ENCODE data around the gene THOP1. TPM values are rescaled to one million over a fixed set of nuclear protein-coding genes. Genes with fewer than 3 reads are reported as not detected.

The THOP1 gene
- total and polyA plus RNA-seq, 7 donors: 23.2 to 97.0 (median 39.8) TPM

DNA sequence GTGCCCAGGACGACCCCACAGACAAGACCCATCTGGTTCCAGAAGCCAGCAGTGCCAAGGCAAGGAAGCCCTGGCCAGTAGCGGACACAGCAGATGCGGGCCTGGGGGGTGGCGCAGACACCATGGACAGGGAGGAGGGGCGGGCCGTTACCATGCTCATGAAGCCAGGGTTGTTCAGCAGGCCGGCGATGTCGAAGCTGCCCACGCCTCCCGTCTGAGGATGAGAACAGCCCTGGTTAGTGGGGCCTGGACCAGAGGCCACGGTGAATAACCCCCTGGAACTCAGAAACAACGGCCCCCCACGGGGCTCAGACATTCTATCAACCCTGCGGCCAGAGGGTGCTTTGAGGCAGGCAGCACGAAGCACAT lies 24.0 kb upstream of the THOP1 start:
- peaks cover 50 to 97% (median 66%) of the 10 kb centered on the region in 4 donors for H3K36me3 ChIP-seq
- TF ChIP-seq, protein P1, sequence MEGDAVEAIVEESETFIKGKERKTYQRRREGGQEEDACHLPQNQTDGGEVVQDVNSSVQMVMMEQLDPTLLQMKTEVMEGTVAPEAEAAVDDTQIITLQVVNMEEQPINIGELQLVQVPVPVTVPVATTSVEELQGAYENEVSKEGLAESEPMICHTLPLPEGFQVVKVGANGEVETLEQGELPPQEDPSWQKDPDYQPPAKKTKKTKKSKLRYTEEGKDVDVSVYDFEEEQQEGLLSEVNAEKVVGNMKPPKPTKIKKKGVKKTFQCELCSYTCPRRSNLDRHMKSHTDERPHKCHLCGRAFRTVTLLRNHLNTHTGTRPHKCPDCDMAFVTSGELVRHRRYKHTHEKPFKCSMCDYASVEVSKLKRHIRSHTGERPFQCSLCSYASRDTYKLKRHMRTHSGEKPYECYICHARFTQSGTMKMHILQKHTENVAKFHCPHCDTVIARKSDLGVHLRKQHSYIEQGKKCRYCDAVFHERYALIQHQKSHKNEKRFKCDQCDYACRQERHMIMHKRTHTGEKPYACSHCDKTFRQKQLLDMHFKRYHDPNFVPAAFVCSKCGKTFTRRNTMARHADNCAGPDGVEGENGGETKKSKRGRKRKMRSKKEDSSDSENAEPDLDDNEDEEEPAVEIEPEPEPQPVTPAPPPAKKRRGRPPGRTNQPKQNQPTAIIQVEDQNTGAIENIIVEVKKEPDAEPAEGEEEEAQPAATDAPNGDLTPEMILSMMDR (IDR thresholded peaks at IDR 0.05): no peak
- TF ChIP-seq EP300 (IDR thresholded peaks at IDR 0.05) (no peak), POLR2AphosphoS5 (IDR thresholded peaks at IDR 0.05) (no peak), POLR2A (IDR thresholded peaks at IDR 0.05) (no peak)
- H3K4me1 ChIP-seq: no peaks in the 10 kb centered on the region
- DNase-seq: no peak
- H3K27me3 ChIP-seq: no peaks in the 10 kb centered on the region
- H3K4me3 ChIP-seq: no peak overlapping the region
- H3K9me3 ChIP-seq: no peaks in the 10 kb centered on the region
- WGBS, 2 donors: 96% methylated on average over 16 of the region's 16 CpGs
- intact Hi-C loops (cut with DNase I): no loop called here
- H3K27ac ChIP-seq: no peak overlapping the region

DNA sequence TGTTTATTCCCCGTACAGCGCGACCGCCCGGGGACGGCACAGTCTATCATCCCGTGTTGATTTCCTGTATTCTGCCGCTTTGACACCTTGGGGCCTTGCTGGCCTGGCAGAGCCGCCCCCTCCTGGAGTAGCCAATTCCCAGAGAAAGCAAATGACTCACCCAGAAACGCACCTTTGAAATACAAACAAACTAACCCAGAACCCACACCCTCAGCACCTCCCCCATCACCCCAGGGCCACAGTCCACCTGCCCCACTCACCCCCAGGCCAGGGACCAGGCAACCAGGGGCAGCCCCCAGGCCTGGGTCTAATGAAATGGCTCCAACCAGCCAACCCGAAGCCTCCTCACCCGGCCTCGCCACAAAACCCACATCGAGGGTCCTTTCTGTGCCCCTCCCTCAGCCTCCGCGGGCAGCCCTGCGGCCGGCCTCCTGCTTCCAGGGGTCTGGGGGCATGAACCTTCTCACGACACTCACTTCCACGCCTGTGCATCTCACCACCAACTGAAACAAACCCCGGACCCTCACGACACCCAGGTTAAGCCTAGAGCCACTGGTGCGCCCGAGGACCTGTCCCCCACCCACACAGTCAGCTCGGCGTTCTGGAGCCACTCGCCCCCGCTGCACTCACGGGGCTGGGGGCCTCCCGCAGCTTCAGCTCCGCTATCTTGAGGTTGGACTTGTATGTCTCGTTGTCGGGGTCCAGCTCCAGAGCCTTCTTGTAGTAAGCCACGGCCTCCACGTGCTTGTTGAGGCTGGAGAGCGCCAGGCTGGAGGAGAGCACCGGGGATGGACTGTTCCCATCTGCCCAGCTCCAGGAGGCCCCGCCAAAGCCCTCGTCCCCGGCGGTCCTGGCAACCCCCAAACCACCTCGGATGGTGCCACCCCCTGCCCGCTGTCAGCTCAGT lies 23.2 kb upstream of the THOP1 start:
- Histone ChIP-seq H3K27me3 (no peaks in the 10 kb centered on the region), H3K4me3 (no peak overlapping the region), H3K36me3 (peaks cover 47 to 97% (median 66%) of the 10 kb centered on the region in 4 donors), H3K9me3 (no peaks in the 10 kb centered on the region), H3K4me1 (no peaks in the 10 kb centered on the region), H3K27ac (no peak overlapping the region)
- no peak for DNase-seq
- WGBS, 2 donors: 94 to 96% methylated on average over 43 of the region's 43 CpGs
- TF ChIP-seq POLR2AphosphoS5 (IDR thresholded peaks at IDR 0.05): no peak
- no peak for TF ChIP-seq POLR2A (IDR thresholded peaks at IDR 0.05)
- TF ChIP-seq EP300 (IDR thresholded peaks at IDR 0.05): no peak
- intact Hi-C loops (cut with DNase I): no loop called here

DNA sequence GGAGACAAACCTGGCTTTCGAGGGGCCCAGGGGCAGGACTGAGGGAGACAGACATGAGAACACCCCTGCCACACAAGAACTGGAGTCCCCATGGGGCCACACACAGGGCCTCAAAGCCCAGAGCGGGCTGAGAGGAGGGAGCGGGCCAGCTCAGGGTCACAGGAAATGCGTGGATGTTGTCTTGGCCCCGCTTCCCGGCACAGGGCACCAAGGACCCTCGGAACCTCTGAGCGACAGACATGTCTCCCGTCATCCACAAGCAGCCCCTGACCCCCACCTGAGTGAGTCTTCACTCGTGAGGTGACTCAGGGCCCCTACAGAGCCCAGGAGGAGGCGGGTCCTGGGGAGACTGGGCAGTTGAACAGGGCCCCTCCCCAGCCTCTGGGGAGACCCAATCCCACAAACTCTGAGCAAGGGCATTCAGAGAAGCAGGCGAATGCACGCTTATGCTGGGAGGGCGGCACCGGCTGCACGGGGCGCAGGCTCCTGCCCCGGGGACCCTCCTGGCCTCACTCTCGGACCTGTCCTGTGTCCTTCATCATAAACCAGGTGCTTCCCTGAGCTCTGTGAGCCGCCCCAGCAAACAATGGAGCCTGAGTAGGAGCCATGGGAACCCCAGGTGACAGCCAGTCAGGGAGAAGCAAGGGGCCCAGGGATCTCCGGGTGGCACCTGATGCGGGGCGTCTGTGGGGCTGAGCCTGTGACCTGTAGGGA lies 22.4 kb upstream of the THOP1 start:
- intact Hi-C loops (cut with DNase I): no loop called here
- DNase-seq: no peak
- Histone ChIP-seq H3K4me1 (no peaks in the 10 kb centered on the region), H3K27ac (no peak overlapping the region), H3K9me3 (no peaks in the 10 kb centered on the region), H3K4me3 (no peak overlapping the region), H3K27me3 (no peaks in the 10 kb centered on the region), H3K36me3 (peaks cover 45 to 97% (median 64%) of the 10 kb centered on the region in 4 donors)
- 97% methylated on average over 23 of the region's 23 CpGs for WGBS, 2 donors
- TF ChIP-seq POLR2AphosphoS5 (IDR thresholded peaks at IDR 0.05): no peak
- no peak for TF ChIP-seq EP300 (IDR thresholded peaks at IDR 0.05)
- TF ChIP-seq POLR2A (IDR thresholded peaks at IDR 0.05): no peak
- TF ChIP-seq, protein P1 (IDR thresholded peaks at IDR 0.05): no peak

DNA sequence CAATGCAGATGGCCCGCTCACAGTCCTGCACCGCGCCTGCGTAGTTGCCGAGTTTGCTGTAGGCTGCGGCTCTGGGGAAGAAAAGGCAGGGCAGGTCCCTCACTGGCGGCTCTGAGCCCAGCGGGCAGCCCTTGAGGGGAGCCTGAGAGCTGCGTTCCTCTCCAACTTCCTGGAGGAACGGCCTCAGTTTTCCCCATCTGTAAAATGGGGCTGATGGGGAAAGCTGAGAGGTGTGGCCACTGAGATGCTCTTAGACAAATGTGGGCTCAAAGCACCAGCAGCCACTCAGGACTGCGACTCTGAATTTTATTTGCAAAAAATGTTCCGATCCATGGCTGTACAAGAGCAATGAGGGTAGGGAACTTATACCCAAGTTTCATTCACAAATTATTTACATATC lies 21.6 kb upstream of the THOP1 start:
- Histone ChIP-seq H3K27ac (no peak overlapping the region), H3K36me3 (peaks cover 45 to 97% (median 66%) of the 10 kb centered on the region in 4 donors), H3K4me1 (peaks cover 0 to under 1% (median 0%) of the 10 kb centered on the region in 4 donors), H3K4me3 (no peak overlapping the region), H3K27me3 (no peaks in the 10 kb centered on the region), H3K9me3 (no peaks in the 10 kb centered on the region)
- WGBS, 2 donors: 97% methylated on average over 12 of the region's 12 CpGs
- intact Hi-C loops (cut with DNase I): no loop called here
- no peak for TF ChIP-seq EP300 (IDR thresholded peaks at IDR 0.05)
- no peak for TF ChIP-seq POLR2A (IDR thresholded peaks at IDR 0.05)
- TF ChIP-seq, protein P1 (IDR thresholded peaks at IDR 0.05): no peak
- TF ChIP-seq POLR2AphosphoS5 (IDR thresholded peaks at IDR 0.05): no peak
- no peak for DNase-seq

DNA sequence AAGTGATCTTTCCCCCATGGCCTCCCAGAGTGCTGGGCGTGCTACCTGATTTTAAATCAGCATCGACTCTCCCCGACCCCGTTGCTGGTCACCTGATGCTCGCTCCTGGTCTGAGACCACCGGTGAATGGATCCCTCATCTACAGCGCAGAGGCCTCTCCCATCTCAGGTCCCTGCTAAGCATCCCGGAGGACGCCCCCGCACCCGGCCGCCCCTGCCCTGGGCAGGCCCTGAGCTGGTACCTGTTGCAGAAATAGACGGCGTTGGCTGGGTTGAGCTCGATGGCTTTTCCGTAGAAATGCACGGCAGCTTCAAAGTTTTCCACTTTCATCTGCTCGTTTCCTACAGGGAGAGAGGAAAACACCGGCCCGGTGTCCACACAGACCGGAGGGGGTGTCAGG lies 20.4 kb upstream of the THOP1 start:
- TF ChIP-seq EP300 (IDR thresholded peaks at IDR 0.05): no peak
- TF ChIP-seq, protein P1 (IDR thresholded peaks at IDR 0.05): no peak
- TF ChIP-seq POLR2A (IDR thresholded peaks at IDR 0.05): no peak
- no peak for TF ChIP-seq POLR2AphosphoS5 (IDR thresholded peaks at IDR 0.05)
- H3K9me3 ChIP-seq: no peaks in the 10 kb centered on the region
- no peaks in the 10 kb centered on the region for H3K27me3 ChIP-seq
- intact Hi-C loops (cut with DNase I): no loop called here
- H3K27ac ChIP-seq: no peak overlapping the region
- peaks cover 45 to 87% (median 61%) of the 10 kb centered on the region in 4 donors for H3K36me3 ChIP-seq
- no peak overlapping the region for H3K4me3 ChIP-seq
- WGBS, 2 donors: 96 to 97% methylated on average over 21 of the region's 21 CpGs
- DNase-seq: no peak
- H3K4me1 ChIP-seq: peaks cover 0 to 11% (median 8%) of the 10 kb centered on the region in 4 donors
